HG03521 (cell line): ENCODE data around the gene CRB1.

ENCODE experiments used
- ATAC-seq: cut with Tn5 transposase; IDR thresholded peaks from one replicate; pipeline ENCODE4 v1.9.1; 2021; ENCODE audit warnings: mild to moderate bottlenecking, moderate library complexity; ENCODE audit not compliant: unreplicated experiment

CRB1 gene

GRCh38 chr1:197519741-197520334, 251.8 kb downstream of the CRB1 start:
- no peak for ATAC-seq

DNA sequence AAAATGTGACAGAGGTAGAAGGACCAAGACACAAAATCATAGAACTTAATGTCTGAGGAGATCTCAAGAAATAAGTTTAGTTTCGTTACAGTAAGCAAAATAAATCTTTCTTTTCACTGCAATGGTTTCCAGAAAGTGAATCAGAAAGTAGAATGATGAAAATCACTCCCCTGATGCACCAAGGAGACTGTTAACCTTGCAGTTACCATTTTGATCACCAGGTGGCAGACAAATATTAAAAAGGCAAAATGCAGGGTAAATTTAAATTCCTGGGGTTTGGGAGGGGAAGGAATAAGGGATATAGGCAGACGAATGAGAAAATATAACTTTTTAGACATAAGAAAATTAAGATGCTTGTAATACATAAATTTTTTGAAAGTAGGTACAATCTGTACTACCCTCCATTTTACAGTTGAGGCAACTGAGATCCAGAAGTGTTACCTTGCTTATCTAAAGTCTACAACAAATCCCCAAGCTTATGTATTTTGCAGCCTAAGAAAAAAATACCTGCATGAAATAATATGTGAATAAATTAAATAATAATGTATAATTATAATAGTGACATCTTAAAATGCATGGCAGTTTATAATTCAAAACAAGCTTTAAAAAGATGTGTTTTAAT, 253.2 kb downstream of the CRB1 start:
- ATAC-seq = peak; percentile 62

- ATAC-seq = no peak
These were observed 258.8 kb downstream of the CRB1 start for GRCh38 chr1:197526736-197527371.
